ENCODE results near the gene SAXO1. TPM values are rescaled to one million over a fixed set of nuclear protein-coding genes. Genes with fewer than 3 reads are reported as not detected.

Gene SAXO1
- polyA plus RNA-seq, 2 donors, result 0.02 TPM; not detected in 1

- H3K4me1 ChIP-seq (ENCODE audit: control insufficient read depth in 2 of 2, insufficient read depth in 2 of 2, low read length in 1 of 2), result no peaks in the 10 kb centered on the region
Measured at GRCh38 chr9:18988003-18988402, 45.0 kb downstream of the SAXO1 start.

GRCh38 chr9:18985996-18986395 is 47.0 kb downstream of the SAXO1 start:
- no peaks in the 10 kb centered on the region for H3K36me3 ChIP-seq (ENCODE audit: control insufficient read depth in 2 of 2, insufficient read depth in 2 of 2, low read length in 1 of 2)

More at GRCh38 chr9:18988003-18988402, 45.0 kb downstream of the SAXO1 start:
- H3K9me3 ChIP-seq (ENCODE audit: control insufficient read depth in 2 of 2, insufficient read depth in 1 of 2, low read depth in 1 of 2, low read length in 1 of 2), result no peaks in the 10 kb centered on the region
- no peak overlapping the region for H3K4me3 ChIP-seq (ENCODE audit: low read depth in 1 of 2, low read length in 2 of 2)
- H3K27ac ChIP-seq (ENCODE audit: low read depth in 2 of 2, low read length in 1 of 2), result no peak overlapping the region
- no peaks in the 10 kb centered on the region for H3K36me3 ChIP-seq (ENCODE audit: control insufficient read depth in 2 of 2, insufficient read depth in 2 of 2, low read length in 1 of 2)
- H3K27me3 ChIP-seq (ENCODE audit: control insufficient read depth in 1 of 2, insufficient read depth in 2 of 2, low read length in 2 of 2), result no peaks in the 10 kb centered on the region

GRCh38 chr9:18985464-18985951 is 47.5 kb downstream of the SAXO1 start:
- H3K27ac ChIP-seq (ENCODE audit: low read depth in 2 of 2, low read length in 1 of 2), result no peak overlapping the region
- H3K9me3 ChIP-seq (ENCODE audit: control insufficient read depth in 2 of 2, insufficient read depth in 1 of 2, low read depth in 1 of 2, low read length in 1 of 2), result no peaks in the 10 kb centered on the region
- H3K36me3 ChIP-seq (ENCODE audit: control insufficient read depth in 2 of 2, insufficient read depth in 2 of 2, low read length in 1 of 2), result no peaks in the 10 kb centered on the region
- no peak overlapping the region for H3K4me3 ChIP-seq (ENCODE audit: low read depth in 1 of 2, low read length in 2 of 2)
- H3K27me3 ChIP-seq (ENCODE audit: control insufficient read depth in 1 of 2, insufficient read depth in 2 of 2, low read length in 2 of 2), result no peaks in the 10 kb centered on the region
- WGBS, 2 donors, result 46 to 58% methylated on average over 6 of the region's 6 CpGs
- H3K4me1 ChIP-seq (ENCODE audit: control insufficient read depth in 2 of 2, insufficient read depth in 2 of 2, low read length in 1 of 2), result no peaks in the 10 kb centered on the region

More at GRCh38 chr9:18985996-18986395, 47.0 kb downstream of the SAXO1 start:
- no peaks in the 10 kb centered on the region for H3K27me3 ChIP-seq (ENCODE audit: control insufficient read depth in 1 of 2, insufficient read depth in 2 of 2, low read length in 2 of 2)
- no peaks in the 10 kb centered on the region for H3K9me3 ChIP-seq (ENCODE audit: control insufficient read depth in 2 of 2, insufficient read depth in 1 of 2, low read depth in 1 of 2, low read length in 1 of 2)
- no peak overlapping the region for H3K27ac ChIP-seq (ENCODE audit: low read depth in 2 of 2, low read length in 1 of 2)
- H3K4me1 ChIP-seq (ENCODE audit: control insufficient read depth in 2 of 2, insufficient read depth in 2 of 2, low read length in 1 of 2), result no peaks in the 10 kb centered on the region
- H3K4me3 ChIP-seq (ENCODE audit: low read depth in 1 of 2, low read length in 2 of 2), result no peak overlapping the region

- Histone ChIP-seq H3K27me3 (ENCODE audit: control insufficient read depth in 1 of 2, insufficient read depth in 2 of 2, low read length in 2 of 2) (no peaks in the 10 kb centered on the region), H3K4me1 (ENCODE audit: control insufficient read depth in 2 of 2, insufficient read depth in 2 of 2, low read length in 1 of 2) (no peaks in the 10 kb centered on the region), H3K36me3 (ENCODE audit: control insufficient read depth in 2 of 2, insufficient read depth in 2 of 2, low read length in 1 of 2) (no peaks in the 10 kb centered on the region), H3K9me3 (ENCODE audit: control insufficient read depth in 2 of 2, insufficient read depth in 1 of 2, low read depth in 1 of 2, low read length in 1 of 2) (no peaks in the 10 kb centered on the region), H3K4me3 (ENCODE audit: low read depth in 1 of 2, low read length in 2 of 2) (no peak overlapping the region), H3K27ac (ENCODE audit: low read depth in 2 of 2, low read length in 1 of 2) (no peak overlapping the region)
- 51 to 54% methylated on average over 5 of the region's 5 CpGs for WGBS, 2 donors
Measured at GRCh38 chr9:18982262-18982620, 50.8 kb downstream of the SAXO1 start.

- Histone ChIP-seq H3K27me3 (ENCODE audit: control insufficient read depth in 1 of 2, insufficient read depth in 2 of 2, low read length in 2 of 2) (no peaks in the 10 kb centered on the region), H3K27ac (ENCODE audit: low read depth in 2 of 2, low read length in 1 of 2) (no peak overlapping the region), H3K36me3 (ENCODE audit: control insufficient read depth in 2 of 2, insufficient read depth in 2 of 2, low read length in 1 of 2) (no peaks in the 10 kb centered on the region), H3K4me3 (ENCODE audit: low read depth in 1 of 2, low read length in 2 of 2) (no peak overlapping the region), H3K4me1 (ENCODE audit: control insufficient read depth in 2 of 2, insufficient read depth in 2 of 2, low read length in 1 of 2) (no peaks in the 10 kb centered on the region), H3K9me3 (ENCODE audit: control insufficient read depth in 2 of 2, insufficient read depth in 1 of 2, low read depth in 1 of 2, low read length in 1 of 2) (no peaks in the 10 kb centered on the region)
- 79 to 82% methylated on average over 4 of the region's 4 CpGs for WGBS, 2 donors
Measured at GRCh38 chr9:18981476-18982261, 51.3 kb downstream of the SAXO1 start.

GRCh38 chr9:18980189-18980588 is 52.8 kb downstream of the SAXO1 start:
- H3K27ac ChIP-seq (ENCODE audit: low read depth in 2 of 2, low read length in 1 of 2), result no peak overlapping the region
- no peak overlapping the region for H3K4me3 ChIP-seq (ENCODE audit: low read depth in 1 of 2, low read length in 2 of 2)
- WGBS, 2 donors, result 4 to 11% methylated on average over 1 of the region's 1 CpG
- no peaks in the 10 kb centered on the region for H3K4me1 ChIP-seq (ENCODE audit: control insufficient read depth in 2 of 2, insufficient read depth in 2 of 2, low read length in 1 of 2)
- H3K36me3 ChIP-seq (ENCODE audit: control insufficient read depth in 2 of 2, insufficient read depth in 2 of 2, low read length in 1 of 2), result no peaks in the 10 kb centered on the region
- H3K9me3 ChIP-seq (ENCODE audit: control insufficient read depth in 2 of 2, insufficient read depth in 1 of 2, low read depth in 1 of 2, low read length in 1 of 2), result no peaks in the 10 kb centered on the region
- no peaks in the 10 kb centered on the region for H3K27me3 ChIP-seq (ENCODE audit: control insufficient read depth in 1 of 2, insufficient read depth in 2 of 2, low read length in 2 of 2)

- WGBS, 2 donors, result 63 to 71% methylated on average over 2 of the region's 2 CpGs
- Histone ChIP-seq H3K4me1 (ENCODE audit: control insufficient read depth in 2 of 2, insufficient read depth in 2 of 2, low read length in 1 of 2) (no peaks in the 10 kb centered on the region), H3K9me3 (ENCODE audit: control insufficient read depth in 2 of 2, insufficient read depth in 1 of 2, low read depth in 1 of 2, low read length in 1 of 2) (no peaks in the 10 kb centered on the region), H3K36me3 (ENCODE audit: control insufficient read depth in 2 of 2, insufficient read depth in 2 of 2, low read length in 1 of 2) (no peaks in the 10 kb centered on the region), H3K4me3 (ENCODE audit: low read depth in 1 of 2, low read length in 2 of 2) (no peak overlapping the region), H3K27ac (ENCODE audit: low read depth in 2 of 2, low read length in 1 of 2) (no peak overlapping the region), H3K27me3 (ENCODE audit: control insufficient read depth in 1 of 2, insufficient read depth in 2 of 2, low read length in 2 of 2) (no peaks in the 10 kb centered on the region)
Measured at GRCh38 chr9:18979367-18979766, 53.6 kb downstream of the SAXO1 start.

GRCh38 chr9:18978188-18978587 is 54.8 kb downstream of the SAXO1 start:
- H3K4me1 ChIP-seq (ENCODE audit: control insufficient read depth in 2 of 2, insufficient read depth in 2 of 2, low read length in 1 of 2), result no peaks in the 10 kb centered on the region
- 97 to 98% methylated on average over 2 of the region's 2 CpGs for WGBS, 2 donors
- H3K9me3 ChIP-seq (ENCODE audit: control insufficient read depth in 2 of 2, insufficient read depth in 1 of 2, low read depth in 1 of 2, low read length in 1 of 2), result no peaks in the 10 kb centered on the region
- H3K27me3 ChIP-seq (ENCODE audit: control insufficient read depth in 1 of 2, insufficient read depth in 2 of 2, low read length in 2 of 2), result no peaks in the 10 kb centered on the region
- H3K36me3 ChIP-seq (ENCODE audit: control insufficient read depth in 2 of 2, insufficient read depth in 2 of 2, low read length in 1 of 2), result no peaks in the 10 kb centered on the region
- no peak overlapping the region for H3K27ac ChIP-seq (ENCODE audit: low read depth in 2 of 2, low read length in 1 of 2)
- no peak overlapping the region for H3K4me3 ChIP-seq (ENCODE audit: low read depth in 1 of 2, low read length in 2 of 2)

GRCh38 chr9:18976709-18977531 is 56.1 kb downstream of the SAXO1 start:
- Histone ChIP-seq H3K4me3 (ENCODE audit: low read depth in 1 of 2, low read length in 2 of 2) (no peak overlapping the region), H3K4me1 (ENCODE audit: control insufficient read depth in 2 of 2, insufficient read depth in 2 of 2, low read length in 1 of 2) (no peaks in the 10 kb centered on the region), H3K36me3 (ENCODE audit: control insufficient read depth in 2 of 2, insufficient read depth in 2 of 2, low read length in 1 of 2) (no peaks in the 10 kb centered on the region), H3K9me3 (ENCODE audit: control insufficient read depth in 2 of 2, insufficient read depth in 1 of 2, low read depth in 1 of 2, low read length in 1 of 2) (no peaks in the 10 kb centered on the region), H3K27ac (ENCODE audit: low read depth in 2 of 2, low read length in 1 of 2) (no peak overlapping the region), H3K27me3 (ENCODE audit: control insufficient read depth in 1 of 2, insufficient read depth in 2 of 2, low read length in 2 of 2) (no peaks in the 10 kb centered on the region)
- WGBS, 2 donors, result 52 to 64% methylated on average over 12 of the region's 12 CpGs
